ENCODE results near the gene HGS.

The HGS gene

DNA sequence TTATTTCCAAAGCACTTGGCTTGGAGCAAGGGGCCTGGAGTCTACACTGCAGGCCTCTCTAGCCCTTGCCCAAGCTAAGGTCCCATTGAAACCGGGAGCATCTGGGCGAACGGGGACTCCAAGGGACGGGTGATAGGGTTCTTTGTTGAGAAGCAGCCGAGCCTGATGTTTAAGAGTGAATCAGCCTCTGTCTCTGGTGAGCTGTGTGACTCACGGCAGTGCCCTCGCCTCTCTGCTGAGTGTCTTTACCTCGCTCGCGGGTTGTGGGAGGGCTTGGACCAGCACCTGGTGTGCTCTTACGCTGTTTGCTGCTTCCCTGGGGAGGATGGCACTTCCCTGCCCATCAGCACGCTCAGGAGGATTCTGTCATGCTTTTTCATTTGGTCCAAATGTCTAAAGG is 1.3 kb downstream of the HGS start:
- H3K27me3 ChIP-seq (ENCODE audit: low read depth): no peaks in the 10 kb centered on the region
- no peak for DNase-seq (ENCODE audit: low spot score in 2 of 2)
- no peaks in the 10 kb centered on the region for H3K9me3 ChIP-seq
- peak overlapping the region; percentile 90 for H3K4me3 ChIP-seq
- peaks cover 50% of the 10 kb centered on the region for H3K36me3 ChIP-seq (replicated peaks)
- in situ Hi-C loops (cut with MboI; ENCODE audit: low sequenced_read_pairs): no loop called here
- H3K4me1 ChIP-seq: peaks cover 14% of the 10 kb centered on the region

DNA sequence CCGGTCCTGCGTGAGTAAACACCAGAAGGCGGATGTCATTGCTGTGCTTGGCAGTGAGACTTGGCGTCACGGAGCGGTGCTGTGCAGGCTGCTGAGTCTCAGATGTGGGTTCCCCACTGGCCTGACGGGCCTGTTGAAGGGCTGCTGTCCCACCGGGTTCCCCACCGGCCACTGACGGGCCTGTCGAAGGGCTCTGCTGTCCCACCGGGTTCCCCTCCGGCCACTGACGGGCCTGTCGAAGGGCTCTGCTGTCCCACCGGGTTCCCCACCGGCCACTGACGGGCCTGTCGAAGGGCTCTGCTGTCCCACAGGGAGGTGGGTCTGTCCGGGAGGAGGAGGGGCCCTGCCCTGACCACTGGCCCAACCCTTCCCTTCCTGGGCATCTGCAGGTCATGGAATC is 2.8 kb downstream of the HGS start:
- in situ Hi-C loops (cut with MboI; ENCODE audit: low sequenced_read_pairs): no loop called here
- Histone ChIP-seq H3K4me1 (peaks cover 14% of the 10 kb centered on the region), H3K36me3 (replicated peaks) (peaks cover 58% of the 10 kb centered on the region), H3K9me3 (no peaks in the 10 kb centered on the region), H3K27me3 (ENCODE audit: low read depth) (no peaks in the 10 kb centered on the region), H3K4me3 (no peak overlapping the region)
- no peak for DNase-seq (ENCODE audit: low spot score in 2 of 2)

DNA sequence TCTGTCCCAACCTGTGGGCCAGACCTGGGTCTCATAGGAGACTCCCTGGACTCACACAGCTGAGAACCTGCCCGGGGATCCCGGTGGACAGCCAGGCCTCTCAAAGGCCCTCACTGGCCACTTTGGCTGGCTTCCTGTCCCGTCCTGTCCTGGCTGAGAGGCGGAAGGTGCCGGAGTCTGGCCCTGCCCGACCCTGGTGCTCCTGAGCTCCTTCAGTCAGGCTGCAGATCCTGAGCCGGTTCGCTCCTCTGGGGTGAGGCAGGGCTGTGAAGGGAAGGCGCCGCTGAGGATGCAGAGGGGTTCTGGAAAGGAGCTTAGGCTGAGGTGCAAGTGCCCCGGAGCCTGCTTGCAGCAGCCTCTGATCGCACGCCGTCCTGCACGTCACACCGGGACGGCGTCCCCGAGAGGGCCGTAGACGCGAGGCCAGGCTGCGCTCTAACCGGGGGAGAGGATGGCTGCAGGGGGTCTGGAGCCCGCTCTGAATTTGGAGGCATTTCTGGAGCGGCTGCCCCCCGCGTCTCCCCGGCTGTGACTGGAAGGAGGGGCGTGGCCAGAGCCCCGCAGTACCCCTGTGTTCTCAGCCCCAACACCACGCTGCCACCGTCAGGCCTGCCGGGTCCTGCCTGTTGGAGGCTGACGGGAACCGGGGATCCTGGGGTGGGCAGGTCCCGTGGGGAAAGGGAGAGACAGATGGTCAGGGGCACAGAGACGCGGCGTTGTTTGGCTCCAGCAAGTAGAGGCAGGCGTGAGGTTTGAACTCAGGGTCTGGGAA is 4.1 kb downstream of the HGS start:
- peaks cover 69% of the 10 kb centered on the region for H3K36me3 ChIP-seq (replicated peaks)
- H3K27me3 ChIP-seq (ENCODE audit: low read depth): no peaks in the 10 kb centered on the region
- no peak for DNase-seq (ENCODE audit: low spot score in 2 of 2)
- H3K9me3 ChIP-seq: no peaks in the 10 kb centered on the region
- in situ Hi-C loops (cut with MboI; ENCODE audit: low sequenced_read_pairs): no loop called here
- no peak overlapping the region for H3K4me3 ChIP-seq
- H3K4me1 ChIP-seq: peaks cover 8% of the 10 kb centered on the region; the same call in 1 of the 2 replicates

DNA sequence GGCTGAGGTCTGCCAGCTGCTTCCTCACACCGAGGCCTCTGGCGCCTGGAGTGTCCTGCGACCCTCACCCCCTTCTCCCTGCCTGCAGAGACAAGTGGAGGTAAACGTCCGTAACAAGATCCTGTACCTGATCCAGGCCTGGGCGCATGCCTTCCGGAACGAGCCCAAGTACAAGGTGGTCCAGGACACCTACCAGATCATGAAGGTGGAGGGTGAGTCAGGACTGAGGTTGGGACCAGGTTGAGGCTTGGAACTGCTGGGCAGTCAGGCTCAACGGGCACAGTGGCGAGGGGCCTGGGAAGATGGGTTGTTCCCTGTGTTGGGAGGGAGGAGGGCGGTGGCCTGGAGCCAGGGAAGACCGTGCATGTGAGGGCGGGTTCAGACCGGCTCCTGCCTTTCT is 4.8 kb downstream of the HGS start:
- no peak for DNase-seq (ENCODE audit: low spot score in 2 of 2)
- no peaks in the 10 kb centered on the region for H3K27me3 ChIP-seq (ENCODE audit: low read depth)
- H3K9me3 ChIP-seq: no peaks in the 10 kb centered on the region
- in situ Hi-C loops (cut with MboI; ENCODE audit: low sequenced_read_pairs): no loop called here
- H3K4me1 ChIP-seq: peaks cover 8% of the 10 kb centered on the region; the same call in 1 of the 2 replicates
- H3K36me3 ChIP-seq (replicated peaks): peaks cover 74% of the 10 kb centered on the region
- no peak overlapping the region for H3K4me3 ChIP-seq

DNA sequence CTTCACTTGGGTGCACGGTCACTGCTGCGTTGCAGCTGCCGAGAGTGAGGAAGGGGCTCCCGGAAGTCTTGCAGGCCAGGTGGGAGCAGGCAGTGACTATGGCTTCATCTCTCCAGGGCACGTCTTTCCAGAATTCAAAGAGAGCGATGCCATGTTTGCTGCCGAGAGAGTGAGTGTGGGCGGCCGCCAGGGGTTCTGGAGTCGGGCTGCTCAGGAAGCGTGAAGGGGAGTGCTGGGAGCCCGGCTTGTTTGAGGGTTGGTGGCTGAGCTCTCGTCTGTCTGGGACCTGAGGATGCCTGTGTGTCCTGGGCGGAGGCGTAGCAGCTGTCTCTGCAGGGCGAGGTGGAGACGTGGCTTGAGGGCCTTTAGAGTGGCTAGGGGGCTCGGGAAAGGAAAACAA is 6.3 kb downstream of the HGS start:
- Histone ChIP-seq H3K9me3 (no peaks in the 10 kb centered on the region), H3K4me1 (peaks cover under 1% of the 10 kb centered on the region; the same call in 1 of the 2 replicates), H3K27me3 (ENCODE audit: low read depth) (no peaks in the 10 kb centered on the region), H3K4me3 (no peak overlapping the region), H3K36me3 (replicated peaks) (peaks cover 89% of the 10 kb centered on the region)
- no peak for DNase-seq (ENCODE audit: low spot score in 2 of 2)
- in situ Hi-C loops (cut with MboI; ENCODE audit: low sequenced_read_pairs): no loop called here

DNA sequence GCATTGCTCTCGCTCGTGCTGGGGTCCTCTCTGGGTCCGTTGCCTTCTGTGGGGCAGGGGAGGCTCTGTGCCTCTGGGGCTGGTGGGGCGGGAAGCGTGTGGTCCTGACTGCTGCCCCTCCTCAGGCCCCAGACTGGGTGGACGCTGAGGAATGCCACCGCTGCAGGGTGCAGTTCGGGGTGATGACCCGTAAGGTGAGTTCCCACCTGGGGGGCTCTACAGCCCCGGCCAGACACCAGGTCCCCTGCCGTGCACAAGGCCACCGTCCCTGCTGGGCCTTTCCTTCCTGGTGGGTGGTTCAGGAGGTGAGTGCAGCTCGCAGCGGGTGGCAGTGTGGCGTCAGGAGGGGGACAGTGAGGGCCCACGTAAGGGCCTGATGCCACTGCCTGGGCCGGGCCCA is 6.7 kb downstream of the HGS start:
- Histone ChIP-seq H3K27me3 (ENCODE audit: low read depth) (no peaks in the 10 kb centered on the region), H3K9me3 (no peaks in the 10 kb centered on the region), H3K36me3 (replicated peaks) (peaks cover 92% of the 10 kb centered on the region), H3K4me3 (no peak overlapping the region), H3K4me1 (no peaks in the 10 kb centered on the region)
- in situ Hi-C loops (cut with MboI; ENCODE audit: low sequenced_read_pairs): no loop called here
- DNase-seq (ENCODE audit: low spot score in 2 of 2): no peak

DNA sequence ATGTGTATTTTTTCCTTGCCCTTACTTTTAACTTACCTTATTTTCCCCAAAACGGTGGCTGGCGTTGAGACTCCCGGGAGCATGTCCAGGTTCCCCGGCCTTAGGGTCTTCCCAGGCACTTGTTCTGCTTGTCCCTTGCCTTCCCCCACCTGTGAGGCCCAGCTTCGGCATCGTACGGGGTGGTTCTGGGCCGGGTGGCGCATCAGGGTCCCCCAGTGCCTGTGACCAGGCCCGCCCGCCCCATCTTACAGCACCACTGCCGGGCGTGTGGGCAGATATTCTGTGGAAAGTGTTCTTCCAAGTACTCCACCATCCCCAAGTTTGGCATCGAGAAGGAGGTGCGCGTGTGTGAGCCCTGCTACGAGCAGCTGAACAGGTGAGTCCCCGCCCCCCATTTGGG is 7.4 kb downstream of the HGS start:
- Histone ChIP-seq H3K36me3 (replicated peaks) (peaks cover 92% of the 10 kb centered on the region), H3K27me3 (ENCODE audit: low read depth) (no peaks in the 10 kb centered on the region), H3K9me3 (no peaks in the 10 kb centered on the region), H3K4me3 (no peak overlapping the region), H3K4me1 (no peaks in the 10 kb centered on the region)
- no peak for DNase-seq (ENCODE audit: low spot score in 2 of 2)
- in situ Hi-C loops (cut with MboI; ENCODE audit: low sequenced_read_pairs): no loop called here

DNA sequence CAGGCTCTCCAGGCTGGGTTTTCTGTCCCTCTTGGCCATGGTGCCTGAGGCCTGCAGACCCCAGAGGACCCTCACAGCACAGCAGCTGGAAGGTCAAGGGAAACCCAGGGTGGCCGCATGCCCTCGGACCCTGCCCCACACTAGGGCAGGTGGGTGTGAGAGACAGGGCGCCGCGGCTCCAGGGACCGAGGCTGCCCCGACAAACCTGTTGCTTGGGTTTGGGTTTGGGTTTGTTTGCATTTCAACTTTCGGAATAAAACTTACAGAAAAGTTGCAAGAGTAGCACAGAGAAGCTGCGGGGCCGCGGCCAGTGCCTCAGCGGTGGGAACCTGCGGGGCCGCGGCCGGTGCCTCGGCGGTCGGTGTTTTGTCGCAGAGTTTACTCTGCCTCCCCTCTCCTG is 7.8 kb downstream of the HGS start:
- H3K9me3 ChIP-seq: no peaks in the 10 kb centered on the region
- no peaks in the 10 kb centered on the region for H3K27me3 ChIP-seq (ENCODE audit: low read depth)
- no peak for DNase-seq (ENCODE audit: low spot score in 2 of 2)
- H3K4me3 ChIP-seq: no peak overlapping the region
- H3K36me3 ChIP-seq (replicated peaks): peaks cover 92% of the 10 kb centered on the region
- no peaks in the 10 kb centered on the region for H3K4me1 ChIP-seq
- in situ Hi-C loops (cut with MboI; ENCODE audit: low sequenced_read_pairs): no loop called here

DNA sequence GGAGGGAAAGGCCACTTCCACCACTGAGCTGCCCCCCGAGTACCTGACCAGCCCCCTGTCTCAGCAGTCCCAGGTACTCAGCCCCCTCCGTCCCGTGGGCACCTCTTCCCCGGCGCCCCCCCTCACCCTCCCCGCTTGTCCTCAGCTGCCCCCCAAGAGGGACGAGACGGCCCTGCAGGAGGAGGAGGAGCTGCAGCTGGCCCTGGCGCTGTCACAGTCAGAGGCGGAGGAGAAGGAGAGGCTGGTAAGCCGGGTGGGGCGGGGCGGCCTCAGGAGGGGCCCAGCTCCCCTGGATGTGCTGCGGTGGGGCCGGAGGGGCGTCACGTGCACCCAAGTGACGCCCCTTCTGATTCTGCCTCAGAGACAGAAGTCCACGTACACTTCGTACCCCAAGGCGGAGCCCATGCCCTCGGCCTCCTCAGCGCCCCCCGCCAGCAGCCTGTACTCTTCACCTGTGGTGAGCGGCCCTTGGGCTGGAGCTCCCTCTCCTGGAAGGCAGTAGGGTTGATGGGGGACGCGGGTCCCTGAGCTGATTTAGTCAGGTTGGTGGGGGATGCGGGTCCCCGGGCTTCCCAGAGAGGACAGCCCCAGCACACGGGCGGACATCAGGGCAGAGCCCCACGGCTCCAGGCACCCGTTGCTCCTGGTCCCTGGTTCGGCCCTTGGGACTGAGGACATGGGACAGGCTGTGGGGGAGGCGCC is 9.8 kb downstream of the HGS start:
- no peak for DNase-seq (ENCODE audit: low spot score in 2 of 2)
- in situ Hi-C loops (cut with MboI; ENCODE audit: low sequenced_read_pairs): no loop called here
- peaks cover 89% of the 10 kb centered on the region for H3K36me3 ChIP-seq (replicated peaks)

DNA sequence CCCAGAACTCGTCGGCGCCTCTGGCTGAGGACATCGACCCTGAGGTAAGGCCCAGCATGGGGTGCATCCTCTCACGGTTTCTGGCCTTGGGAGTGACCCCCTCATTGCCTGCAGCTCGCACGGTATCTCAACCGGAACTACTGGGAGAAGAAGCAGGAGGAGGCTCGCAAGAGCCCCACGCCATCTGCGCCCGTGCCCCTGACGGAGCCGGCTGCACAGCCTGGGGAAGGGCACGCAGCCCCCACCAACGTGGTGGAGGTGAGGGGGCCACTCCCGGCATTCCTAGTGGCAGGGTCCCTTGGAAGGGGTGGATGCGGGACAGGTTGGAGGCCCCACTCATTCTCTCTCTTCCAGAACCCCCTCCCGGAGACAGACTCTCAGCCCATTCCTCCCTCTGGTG is 11.0 kb downstream of the HGS start:
- no peaks in the 10 kb centered on the region for H3K27me3 ChIP-seq (ENCODE audit: low read depth)
- in situ Hi-C loops (cut with MboI; ENCODE audit: low sequenced_read_pairs): no loop called here
- no peaks in the 10 kb centered on the region for H3K9me3 ChIP-seq
- peaks cover 91% of the 10 kb centered on the region for H3K36me3 ChIP-seq (replicated peaks)
- no peak for DNase-seq (ENCODE audit: low spot score in 2 of 2)
- no peak overlapping the region for H3K4me3 ChIP-seq
- no peaks in the 10 kb centered on the region for H3K4me1 ChIP-seq

More for the DNA sequence above, 9.8 kb downstream of the HGS start:
- Histone ChIP-seq H3K4me1 (no peaks in the 10 kb centered on the region), H3K9me3 (no peaks in the 10 kb centered on the region), H3K27me3 (ENCODE audit: low read depth) (no peaks in the 10 kb centered on the region), H3K4me3 (no peak overlapping the region)

DNA sequence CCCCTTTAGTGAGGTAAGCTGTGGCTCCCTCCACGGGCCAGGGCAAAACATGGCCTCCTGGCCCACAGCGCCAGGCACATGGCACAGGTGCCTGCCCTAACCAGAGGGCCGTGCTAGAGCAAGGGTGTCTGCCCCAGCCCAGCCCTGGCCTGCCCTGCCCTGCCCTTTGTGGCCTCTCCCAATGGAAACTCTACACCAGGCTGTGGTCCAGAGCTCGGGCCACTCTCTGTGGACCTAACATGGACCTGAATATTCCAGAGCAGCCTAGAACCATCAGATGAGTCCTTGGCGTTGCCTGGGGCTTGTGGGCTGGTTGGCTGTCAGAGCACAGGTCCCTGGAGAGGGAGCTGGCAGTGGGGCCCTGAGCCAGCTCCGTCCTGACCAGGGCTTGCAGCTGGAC is 11.4 kb downstream of the HGS start:
- H3K4me3 ChIP-seq: no peak overlapping the region
- H3K9me3 ChIP-seq: no peaks in the 10 kb centered on the region
- H3K36me3 ChIP-seq (replicated peaks): peaks cover 89% of the 10 kb centered on the region
- in situ Hi-C loops (cut with MboI; ENCODE audit: low sequenced_read_pairs): no loop called here
- no peaks in the 10 kb centered on the region for H3K4me1 ChIP-seq
- DNase-seq (ENCODE audit: low spot score in 2 of 2): no peak
- H3K27me3 ChIP-seq (ENCODE audit: low read depth): no peaks in the 10 kb centered on the region

DNA sequence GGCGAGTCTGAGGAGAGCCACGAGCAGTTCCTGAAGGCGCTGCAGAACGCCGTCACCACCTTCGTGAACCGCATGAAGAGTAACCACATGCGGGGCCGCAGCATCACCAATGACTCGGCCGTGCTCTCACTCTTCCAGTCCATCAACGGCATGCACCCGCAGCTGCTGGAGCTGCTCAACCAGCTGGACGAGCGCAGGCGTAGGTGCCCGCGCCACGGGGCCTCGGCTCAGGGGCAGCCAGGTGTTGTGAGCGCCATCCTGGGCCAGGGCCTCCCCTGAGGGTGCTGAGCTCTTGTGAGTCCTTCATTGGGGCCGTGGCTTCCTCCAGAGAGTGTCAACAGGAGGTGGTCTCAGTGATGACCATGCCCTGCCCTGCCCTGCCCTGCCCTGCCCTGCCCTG is 12.0 kb downstream of the HGS start:
- H3K4me3 ChIP-seq: no peak overlapping the region
- no peaks in the 10 kb centered on the region; the same call in none of the 2 replicates for H3K4me1 ChIP-seq
- peaks cover 86% of the 10 kb centered on the region for H3K36me3 ChIP-seq (replicated peaks)
- H3K27me3 ChIP-seq (ENCODE audit: low read depth): no peaks in the 10 kb centered on the region
- no peak for DNase-seq (ENCODE audit: low spot score in 2 of 2)
- H3K9me3 ChIP-seq: no peaks in the 10 kb centered on the region
- in situ Hi-C loops (cut with MboI; ENCODE audit: low sequenced_read_pairs): no loop called here

DNA sequence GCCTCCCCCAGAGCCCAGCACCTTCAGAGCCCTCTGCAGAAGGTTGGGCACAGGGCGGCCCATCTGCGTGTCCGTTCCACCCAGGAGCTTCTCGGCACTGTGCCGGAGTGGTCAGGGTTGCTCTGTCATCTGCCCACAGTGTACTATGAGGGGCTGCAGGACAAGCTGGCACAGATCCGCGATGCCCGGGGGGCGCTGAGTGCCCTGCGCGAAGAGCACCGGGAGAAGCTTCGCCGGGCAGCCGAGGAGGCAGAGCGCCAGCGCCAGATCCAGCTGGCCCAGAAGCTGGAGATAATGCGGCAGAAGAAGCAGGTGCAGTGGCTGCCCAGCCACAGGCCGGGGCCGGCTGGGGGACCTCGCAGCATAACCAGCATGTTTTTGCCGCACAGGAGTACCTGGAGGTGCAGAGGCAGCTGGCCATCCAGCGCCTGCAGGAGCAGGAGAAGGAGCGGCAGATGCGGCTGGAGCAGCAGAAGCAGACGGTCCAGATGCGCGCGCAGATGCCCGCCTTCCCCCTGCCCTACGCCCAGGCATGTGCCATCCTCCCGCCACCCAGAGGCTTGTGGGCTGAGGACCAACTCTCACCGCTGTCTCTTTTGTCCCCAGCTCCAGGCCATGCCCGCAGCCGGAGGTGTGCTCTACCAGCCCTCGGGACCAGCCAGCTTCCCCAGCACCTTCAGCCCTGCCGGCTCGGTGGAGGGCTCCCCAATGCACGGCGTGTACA is 12.6 kb downstream of the HGS start:
- in situ Hi-C loops (cut with MboI; ENCODE audit: low sequenced_read_pairs): no loop called here
- peaks cover 88% of the 10 kb centered on the region for H3K36me3 ChIP-seq (replicated peaks)
- DNase-seq (ENCODE audit: low spot score in 2 of 2): no peak

More for the DNA sequence above, 12.6 kb downstream of the HGS start:
- no peaks in the 10 kb centered on the region for H3K9me3 ChIP-seq
- H3K4me1 ChIP-seq: peaks cover 3% of the 10 kb centered on the region
- no peak overlapping the region for H3K4me3 ChIP-seq
- no peaks in the 10 kb centered on the region for H3K27me3 ChIP-seq (ENCODE audit: low read depth)

All from HAP-1 (cell line).